C4-2B (cell line): ENCODE measurements around the gene DPYSL5.

Experiments
- H3K27ac ChIP-seq: fragments of 450-650 bp; 2 replicates; pipeline ENCODE4 v1.5.1; 2017
- CTCF ChIP-seq: fragments of 450-650 bp; conservative IDR thresholded peaks from 2 replicates; pipeline ENCODE4 v1.5.1; 2017; ENCODE audit warnings: mild to moderate bottlenecking
- ZFX ChIP-seq: fragments of 450-650 bp; IDR thresholded peaks from 2 replicates; pipeline ENCODE4 v1.6.1; 2017

DPYSL5 gene

GRCh38 chr2:26905341-26906198 lies 57.6 kb downstream of the DPYSL5 start:
- H3K27ac ChIP-seq = peak overlapping the region; percentile 10; the same call in 1 of the 2 replicates
- TF ChIP-seq CTCF = no peak
- no peak for TF ChIP-seq ZFX

DNA sequence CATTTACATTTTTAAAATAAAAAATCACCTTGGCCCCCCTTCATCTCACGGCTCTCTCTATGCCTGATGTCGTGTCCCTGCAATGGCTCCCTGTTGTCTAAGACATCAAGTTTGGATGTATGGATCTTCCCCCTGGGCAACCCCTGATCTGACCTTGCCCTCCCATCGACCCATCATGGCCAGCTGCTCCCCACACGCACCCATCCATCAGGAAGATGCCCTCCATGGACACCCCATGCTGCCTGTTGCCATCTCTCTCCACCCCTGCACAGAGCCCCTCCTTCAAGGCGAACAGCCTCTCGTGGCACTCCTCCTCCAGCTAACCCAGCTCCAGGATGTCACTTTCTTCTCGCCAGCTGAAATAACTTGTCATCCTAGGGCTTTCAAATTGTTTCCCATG lies 59.5 kb downstream of the DPYSL5 start:
- H3K27ac ChIP-seq = no peak overlapping the region
- TF ChIP-seq ZFX (no peak), CTCF (no peak)

GRCh38 chr2:26910176-26910575 lies 62.2 kb downstream of the DPYSL5 start:
- no peak overlapping the region for H3K27ac ChIP-seq
- no peak for TF ChIP-seq ZFX

DNA sequence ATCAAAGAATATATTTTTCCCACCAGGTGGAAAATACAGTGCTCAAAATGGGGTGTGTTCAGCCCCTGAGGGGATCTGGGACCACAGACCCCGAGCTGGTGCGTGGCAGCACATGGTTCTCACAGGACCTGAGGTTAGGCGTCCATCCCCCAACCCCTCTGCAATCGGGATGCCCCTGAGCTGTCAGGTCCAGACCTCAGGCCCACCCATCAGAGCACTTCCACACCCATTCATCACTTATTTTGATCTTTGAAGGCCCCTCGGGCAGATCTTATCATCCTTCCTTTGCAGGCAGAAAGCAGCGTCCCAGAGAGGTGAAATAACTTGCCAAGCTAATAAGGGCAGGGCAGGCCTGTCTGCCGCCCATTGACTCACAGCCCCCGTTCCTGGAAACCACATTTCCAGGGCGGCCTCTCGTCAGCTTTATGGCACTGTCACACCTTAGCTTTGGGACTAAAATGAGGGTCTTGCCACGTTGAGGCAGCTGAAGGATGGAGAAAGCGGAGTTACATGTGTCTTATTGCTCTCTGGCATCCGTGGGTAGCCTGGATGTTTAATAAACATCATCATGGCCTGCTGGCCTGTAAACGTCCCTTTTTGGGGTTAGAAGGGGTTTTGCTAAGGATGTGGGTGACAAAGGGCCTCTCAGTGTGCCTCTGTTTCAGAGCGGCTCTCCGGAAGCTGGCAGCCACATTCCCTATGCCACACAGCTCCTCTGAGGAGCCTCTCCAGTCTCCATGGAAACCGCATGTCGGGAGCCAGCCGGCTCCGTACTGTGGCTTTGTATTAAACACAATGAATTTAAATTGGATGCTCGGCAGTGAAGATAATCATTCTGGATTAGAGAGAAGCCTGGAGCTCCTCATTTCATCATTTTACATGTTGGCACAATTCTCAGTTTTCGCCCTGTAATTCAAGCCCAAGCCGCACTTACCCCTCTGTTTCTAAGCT lies 64.3 kb downstream of the DPYSL5 start:
- H3K27ac ChIP-seq = no peak overlapping the region
- TF ChIP-seq ZFX (no peak), CTCF (no peak)

DNA sequence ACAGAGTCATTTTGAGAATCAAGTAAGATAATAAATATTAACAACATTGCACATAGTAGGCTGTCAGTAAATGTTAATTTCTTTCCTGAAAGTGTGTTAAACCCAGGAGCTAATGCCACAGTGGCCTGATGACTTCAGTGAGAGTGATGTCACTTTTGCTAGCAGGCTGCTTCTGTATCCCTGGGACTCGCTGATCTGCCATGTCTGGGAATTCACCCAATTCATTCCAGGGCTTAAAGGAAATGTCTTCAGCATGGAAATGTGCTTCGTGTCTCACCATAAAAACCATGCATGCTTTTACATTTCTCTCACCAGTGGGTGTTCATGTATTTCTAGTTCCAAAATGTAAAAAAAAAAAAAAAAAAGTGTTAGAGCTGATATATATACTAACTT lies 65.7 kb downstream of the DPYSL5 start:
- no peak for TF ChIP-seq ZFX
- TF ChIP-seq CTCF = no peak
- H3K27ac ChIP-seq = no peak overlapping the region

DNA sequence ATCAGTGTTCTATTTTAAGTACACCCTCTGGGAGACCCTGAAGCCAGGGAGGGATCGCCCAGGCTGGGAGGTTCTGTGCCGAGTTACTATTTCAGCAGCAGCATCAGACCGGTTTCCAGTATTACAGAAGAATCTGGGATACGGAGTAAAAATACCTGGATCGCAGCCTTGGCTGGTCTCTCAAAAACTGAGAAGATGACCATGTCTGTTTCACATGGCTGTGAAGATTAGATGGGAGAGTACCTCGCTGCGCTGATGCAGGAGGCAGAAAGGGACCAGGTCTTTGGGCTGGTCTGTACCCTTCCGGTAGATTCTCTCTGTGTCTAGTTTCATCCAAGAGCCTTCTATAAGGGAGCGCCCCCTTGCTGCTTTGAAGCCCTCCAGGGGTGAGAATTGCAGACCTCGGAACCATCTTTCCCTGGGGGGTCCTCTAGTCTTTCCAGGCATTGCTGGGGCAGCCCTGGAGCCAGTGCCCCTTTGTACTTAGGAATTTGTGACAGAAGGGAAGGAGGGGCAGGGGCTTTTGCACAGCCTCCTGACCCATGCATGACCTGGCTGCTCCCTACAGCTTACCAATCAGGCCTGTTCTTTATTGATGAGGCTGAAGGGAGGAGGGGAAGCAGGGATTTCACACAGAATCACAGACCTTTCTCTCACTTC lies 66.2 kb downstream of the DPYSL5 start:
- H3K27ac ChIP-seq = no peak overlapping the region
- TF ChIP-seq ZFX = no peak
- TF ChIP-seq CTCF = no peak

- TF ChIP-seq CTCF (no peak), ZFX (no peak)
These were observed 66.9 kb downstream of the DPYSL5 start for GRCh38 chr2:26914659-26915310.

More at GRCh38 chr2:26914659-26915310, 66.9 kb downstream of the DPYSL5 start:
- no peak overlapping the region for H3K27ac ChIP-seq
